MCF 10A (cell line): ENCODE data around the gene AK9. TPM values are rescaled to one million over a fixed set of nuclear protein-coding genes. Genes with fewer than 3 reads are reported as not detected.
"Not testable (repeated sequence)": the region's sequence is repeated elsewhere in the genome, so short reads cannot be mapped to it uniquely, and the experiment has no call there.

ENCODE experiments used
- BruUV-seq: library from RNA; stranded (reverse); fragments of 400-500 nt; replicated peaks from 2 replicates; lab custom pipeline; 2021; lab: Mats Ljungman, UMichigan
- CTCF ChIA-PET: fragments of 300-600 bp; sonication (Branson Sonifier 250); formaldehyde crosslinking; extraction: SDS; loops from one replicate; lab custom pipeline; 2021; ENCODE audit warnings: antibody characterized with exemption, inconsistent platforms; lab: Yijun Ruan, JAX
- POLR2A ChIA-PET: fragments of 300-600, 350-650 bp; sonication (Branson Sonifier 250); formaldehyde crosslinking; extraction: SDS; loops from one replicate; lab custom pipeline; 2020; ENCODE audit warnings: antibody characterized with exemption, inconsistent platforms; lab: Yijun Ruan, JAX
- DNase-seq: peaks from one replicate; pipeline ENCODE4 v3.0.0-alpha.2; 2018; ENCODE audit not compliant: unreplicated experiment
- H3K27ac Mint-ChIP-seq: one replicate; pipeline ENCODE4 v1.8.0; 2022; ENCODE audit warnings: mild to moderate bottlenecking, low read depth, mixed read lengths; ENCODE audit not compliant: unreplicated experiment
- H3K27me3 Mint-ChIP-seq: one replicate; pipeline ENCODE4 v1.8.0; 2022; ENCODE audit warnings: mixed read lengths; ENCODE audit not compliant: insufficient read depth, unreplicated experiment
- H3K36me3 Mint-ChIP-seq: one replicate; pipeline ENCODE4 v1.8.0; 2022; ENCODE audit warnings: mild to moderate bottlenecking, moderate library complexity, mixed read lengths; ENCODE audit not compliant: insufficient read depth, unreplicated experiment
- H3K4me1 Mint-ChIP-seq: one replicate; pipeline ENCODE4 v1.8.0; 2022; ENCODE audit warnings: mixed read lengths; ENCODE audit not compliant: insufficient read depth, unreplicated experiment
- H3K4me3 Mint-ChIP-seq: one replicate; pipeline ENCODE4 v1.8.0; 2022; ENCODE audit warnings: mild to moderate bottlenecking, moderate library complexity, mixed read lengths; ENCODE audit not compliant: unreplicated experiment
- H3K9me3 Mint-ChIP-seq: one replicate; pipeline ENCODE4 v1.8.0; 2022; ENCODE audit warnings: mixed read lengths; ENCODE audit not compliant: unreplicated experiment
- intact Hi-C: fragments of 100-400 bp; cut with micrococcal nuclease; formaldehyde crosslinking; loops from 2 replicates; pipeline ENCODE4 v1.14.1; 2022
- total RNA-seq: library from RNA; stranded (reverse); gene quantifications from 2 replicates; pipeline ENCODE4 v1.2.3, GENCODE V29; 2022
- TF ChIP-seq, protein P1 (sequence below): fragments of 200-600 bp; IDR thresholded peaks from one replicate; pipeline ENCODE4 v1.8.0; 2022; ENCODE audit warnings: antibody characterized with exemption, mild to moderate bottlenecking; ENCODE audit not compliant: unreplicated experiment

AK9 gene
- total RNA-seq, 1 experiment from 2014 or later, result 4.7 TPM

DNA sequence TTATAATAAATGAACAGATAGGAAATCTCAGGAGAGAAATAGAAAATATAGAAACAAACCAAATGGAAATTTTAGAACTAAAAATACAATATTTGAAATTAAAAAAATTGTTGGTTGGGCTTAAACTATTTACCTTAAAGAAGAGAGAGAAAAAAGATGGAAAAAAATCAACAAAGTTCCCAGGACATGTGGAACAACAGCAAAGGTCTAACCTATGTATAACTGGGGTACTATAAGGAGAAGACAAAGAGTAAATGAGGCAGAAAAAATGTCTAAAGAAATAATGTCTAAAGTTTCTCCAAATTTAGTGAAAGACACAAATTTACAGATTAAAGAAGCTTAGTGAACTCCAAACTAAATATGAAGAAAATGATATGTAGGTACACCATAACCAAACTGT is 166.9 kb downstream of the AK9 start:
- CTCF ChIA-PET, result interaction anchor here (1.2 to 1.8 kb wide), 3 partner anchors 180 to 529 kb away, joined by 4 to 8 read pairs (median 4); no protein-coding TSS in a partner anchor
- Mint-ChIP-seq H3K9me3 (no peaks in the 10 kb centered on the region), H3K4me3 (no peak overlapping the region), H3K4me1 (peaks cover 6% of the 10 kb centered on the region), H3K27me3 (peaks cover 16% of the 10 kb centered on the region), H3K27ac (no peak overlapping the region), H3K36me3 (no peaks in the 10 kb centered on the region)
- POLR2A ChIA-PET, result no interaction called here
- intact Hi-C loops, result loop anchor here (5.0 kb wide), 1 partner anchor 337 kb away; no protein-coding TSS in a partner anchor
- TF ChIP-seq, protein P1, sequence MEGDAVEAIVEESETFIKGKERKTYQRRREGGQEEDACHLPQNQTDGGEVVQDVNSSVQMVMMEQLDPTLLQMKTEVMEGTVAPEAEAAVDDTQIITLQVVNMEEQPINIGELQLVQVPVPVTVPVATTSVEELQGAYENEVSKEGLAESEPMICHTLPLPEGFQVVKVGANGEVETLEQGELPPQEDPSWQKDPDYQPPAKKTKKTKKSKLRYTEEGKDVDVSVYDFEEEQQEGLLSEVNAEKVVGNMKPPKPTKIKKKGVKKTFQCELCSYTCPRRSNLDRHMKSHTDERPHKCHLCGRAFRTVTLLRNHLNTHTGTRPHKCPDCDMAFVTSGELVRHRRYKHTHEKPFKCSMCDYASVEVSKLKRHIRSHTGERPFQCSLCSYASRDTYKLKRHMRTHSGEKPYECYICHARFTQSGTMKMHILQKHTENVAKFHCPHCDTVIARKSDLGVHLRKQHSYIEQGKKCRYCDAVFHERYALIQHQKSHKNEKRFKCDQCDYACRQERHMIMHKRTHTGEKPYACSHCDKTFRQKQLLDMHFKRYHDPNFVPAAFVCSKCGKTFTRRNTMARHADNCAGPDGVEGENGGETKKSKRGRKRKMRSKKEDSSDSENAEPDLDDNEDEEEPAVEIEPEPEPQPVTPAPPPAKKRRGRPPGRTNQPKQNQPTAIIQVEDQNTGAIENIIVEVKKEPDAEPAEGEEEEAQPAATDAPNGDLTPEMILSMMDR, result no peak
- no peak for DNase-seq
- BruUV-seq, result no TSS peak

DNA sequence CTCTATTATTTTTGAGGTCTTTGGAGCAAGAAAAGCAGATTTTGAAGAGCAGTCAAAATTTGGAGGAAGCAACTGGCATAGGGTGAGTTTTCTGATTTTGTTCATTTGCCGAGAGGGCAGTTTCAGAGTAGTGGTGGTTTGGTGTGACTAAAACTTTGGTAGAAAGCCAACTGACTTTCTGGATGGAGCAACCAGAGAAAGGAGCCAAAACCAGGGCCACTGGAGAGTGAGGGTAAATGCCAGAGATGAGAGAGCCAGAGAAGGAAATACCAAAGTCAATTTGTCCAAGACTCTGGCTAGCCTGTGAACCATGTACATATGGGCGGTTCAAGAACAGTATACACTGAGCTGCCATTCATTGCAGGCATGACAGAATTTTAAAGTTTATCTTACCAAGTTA is 167.5 kb downstream of the AK9 start:
- peaks cover 16% of the 10 kb centered on the region for H3K27me3 Mint-ChIP-seq
- peak; percentile 82 for DNase-seq
- intact Hi-C loops, result loop anchor here (5.0 kb wide), 1 partner anchor 336 kb away; no protein-coding TSS in a partner anchor
- no TSS peak for BruUV-seq
- ChIA-PET POLR2A (no interaction called here), CTCF (interaction anchor here (1.2 to 1.8 kb wide), 2 partner anchors 517 to 530 kb away, joined by 4 to 8 read pairs; no protein-coding TSS in a partner anchor)
- H3K4me1 Mint-ChIP-seq, result peaks cover 6% of the 10 kb centered on the region
- H3K4me3 Mint-ChIP-seq, result no peak overlapping the region
- H3K9me3 Mint-ChIP-seq, result no peaks in the 10 kb centered on the region
- H3K36me3 Mint-ChIP-seq, result no peaks in the 10 kb centered on the region
- TF ChIP-seq, protein P1, result no peak
- H3K27ac Mint-ChIP-seq, result no peak overlapping the region

DNA sequence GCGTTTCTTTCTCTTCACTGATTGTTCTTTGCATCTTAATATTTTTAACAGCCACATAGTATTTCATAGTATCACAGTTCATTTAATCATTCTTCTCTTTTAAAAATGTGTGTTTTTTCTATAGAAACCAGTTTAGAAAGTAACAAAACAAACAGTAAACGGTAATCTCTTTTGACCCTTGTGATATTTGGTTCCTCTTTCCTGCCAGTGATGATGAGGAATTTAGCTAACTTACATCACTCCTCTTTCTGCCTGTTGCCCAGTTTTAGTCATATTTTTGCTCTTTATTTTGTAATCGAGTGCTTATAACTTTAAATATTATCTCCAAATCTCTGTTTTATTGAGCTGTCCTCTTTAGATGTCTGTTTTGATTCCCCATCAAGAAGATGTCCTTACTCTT is 169.9 kb downstream of the AK9 start:
- H3K27me3 Mint-ChIP-seq, result peaks cover 16% of the 10 kb centered on the region
- no peaks in the 10 kb centered on the region for H3K9me3 Mint-ChIP-seq
- no peak for DNase-seq
- intact Hi-C loops, result loop anchor here (5.0 kb wide), 1 partner anchor 334 kb away; no protein-coding TSS in a partner anchor
- H3K4me3 Mint-ChIP-seq, result no peak overlapping the region
- no peaks in the 10 kb centered on the region for H3K36me3 Mint-ChIP-seq
- ChIA-PET CTCF (interaction anchor here (1.1 kb wide), 1 partner anchor 518 kb away, joined by 4 read pairs; no protein-coding TSS in a partner anchor), POLR2A (no interaction called here)
- H3K4me1 Mint-ChIP-seq, result peaks cover 12% of the 10 kb centered on the region
- TF ChIP-seq, protein P1, result no peak
- BruUV-seq, result no TSS peak
- no peak overlapping the region for H3K27ac Mint-ChIP-seq

DNA sequence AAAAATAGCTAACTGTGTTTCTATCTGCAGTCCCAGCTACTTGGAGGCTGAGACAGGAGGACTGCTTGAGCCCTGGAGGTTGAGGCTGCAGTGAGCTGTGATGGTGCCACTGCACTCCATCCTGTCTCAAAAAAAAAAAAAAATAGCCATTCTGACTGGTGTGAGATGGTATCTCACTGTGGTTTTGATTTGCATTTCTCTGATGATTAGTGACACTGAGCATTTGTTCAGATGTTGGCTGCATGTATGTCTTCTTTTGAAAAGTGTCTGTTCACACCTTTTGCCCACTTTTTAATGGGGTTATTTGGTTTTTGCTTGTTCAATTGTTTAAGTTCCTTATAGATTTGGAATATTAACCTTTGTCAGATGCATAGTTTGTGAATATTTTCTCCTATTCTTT is 171.4 kb downstream of the AK9 start:
- H3K36me3 Mint-ChIP-seq, H3K4me3 Mint-ChIP-seq, POLR2A ChIA-PET, H3K27ac Mint-ChIP-seq, BruUV-seq, H3K9me3 Mint-ChIP-seq, DNase-seq: not testable (repeated sequence)
- intact Hi-C loops, result loop anchor here (5.0 kb wide), 1 partner anchor 332 kb away; no protein-coding TSS in a partner anchor
- CTCF ChIA-PET, result interaction anchor here (0.6 to 2.2 kb wide), 2 partner anchors 519 to 521 kb away, joined by 3 to 6 read pairs; no protein-coding TSS in a partner anchor
- Mint-ChIP-seq H3K27me3 (peaks cover 16% of the 10 kb centered on the region), H3K4me1 (peaks cover 12% of the 10 kb centered on the region)
